HepG2 (cell line): Measurements from ENCODE around the gene LANCL2. TPM values are rescaled to one million over a fixed set of nuclear protein-coding genes. Genes with fewer than 3 reads are reported as not detected.

Experiments
- ATAC-seq: fragments of 200-7000 bp; cut with Tn5 transposase; 3 replicates; pipeline ENCODE4 v1.9.1; 2020; ENCODE audit warnings: mild to moderate bottlenecking, moderate library complexity
- BruUV-seq: library from RNA; stranded (reverse); fragments of 400-500 nt; replicated peaks from 2 replicates; lab custom pipeline; 2021; lab: Mats Ljungman, UMichigan
- CTCF ChIA-PET: fragments of 300-600 bp; formaldehyde crosslinking; extraction: SDS; loops from one replicate; lab custom pipeline; 2021; ENCODE audit warnings: low total read pairs, inconsistent platforms, low intra/inter-chr PET ratio; lab: Yijun Ruan, JAX
- POLR2A ChIA-PET: fragments of 350-600 bp; sonication (Branson Sonifier 250); formaldehyde crosslinking; loops from one replicate; lab custom pipeline; 2020; ENCODE audit warnings: antibody characterized with exemption, inconsistent platforms; lab: Yijun Ruan, JAX
- DNase-seq: peaks from one replicate; pipeline ENCODE4 v3.0.0-alpha.2; 2015; ENCODE audit warnings: low spot score
- FAIRE-seq: peaks from 3 replicates; lab custom pipeline; 2011; peaks lifted over from hg19 to GRCh38; lab: Jason Lieb, UNC
- H2AFZ ChIP-seq: one replicate; pipeline ENCODE4 v1.6.1; 2011; ENCODE audit warnings: low read length, inconsistent platforms
- H3K27ac ChIP-seq: fragments of 300-600 bp; 3 replicates; pipeline ENCODE4 v1.8.0; 2011; ENCODE audit warnings: mixed run types, mild to moderate bottlenecking, mixed read lengths, low read length, inconsistent platforms; ENCODE audit not compliant: insufficient read depth; ENCODE audit errors: extremely low read length
- H3K27me3 ChIP-seq, 2 experiments: fragments of 200-600 bp in 1 of 2; 2 replicates in 1 of 2; 3 replicates in 1 of 2; pipeline versions ENCODE4 v1.6.0 to v1.8.0; 2011; ENCODE audit warnings: low read length in 2 of 2, mild to moderate bottlenecking in 2 of 2, moderate library complexity in 2 of 2, inconsistent platforms in 1 of 2; ENCODE audit not compliant: insufficient read depth in 2 of 2, control insufficient read depth in 1 of 2
- H3K36me3 ChIP-seq, 2 experiments: fragments of 200-600 bp in 1 of 2; replicated peaks in 1 of 2; 2 replicates in 1 of 2; 3 replicates in 1 of 2; pipeline versions ENCODE4 v1.5.1 to v1.8.0; 2011; ENCODE audit warnings: low read length in 2 of 2, inconsistent platforms in 1 of 2; ENCODE audit not compliant: insufficient read depth in 2 of 2, control insufficient read depth in 1 of 2
- H3K4me1 ChIP-seq: 2 replicates; pipeline ENCODE4 v1.5.1; 2012; ENCODE audit warnings: low read length, inconsistent platforms; ENCODE audit not compliant: insufficient read depth
- H3K4me2 ChIP-seq: 2 replicates; pipeline ENCODE4 v1.6.0; 2011; ENCODE audit warnings: low read depth, low read length, inconsistent platforms
- H3K4me3 ChIP-seq, 3 experiments: fragments of 200-600 bp in 1 of 3; sonication (generic), shearing (Covaris generic) in 1 of 3; replicated peaks in 1 of 3; 2 replicates each; pipeline ENCODE4 v1.5.1; 2011 to 2016; ENCODE audit warnings: low read length in 3 of 3, inconsistent platforms in 2 of 3, low read depth in 2 of 3, mild to moderate bottlenecking in 2 of 3, control low read depth in 1 of 3, mixed read lengths in 1 of 3; ENCODE audit not compliant: insufficient read depth in 1 of 3
- H3K79me2 ChIP-seq: one replicate; pipeline ENCODE4 v1.6.1; 2011; ENCODE audit warnings: low read length, inconsistent platforms; ENCODE audit not compliant: insufficient read depth
- H3K9ac ChIP-seq: 2 replicates; pipeline ENCODE4 v1.6.0; 2011; ENCODE audit warnings: mild to moderate bottlenecking, low read depth, low read length, inconsistent platforms; ENCODE audit not compliant: insufficient read depth
- H3K9me3 ChIP-seq: 2 replicates; pipeline ENCODE4 v1.5.1; 2012; ENCODE audit warnings: mild to moderate bottlenecking, low read length
- H4K20me1 ChIP-seq: 2 replicates; pipeline ENCODE4 v1.6.0; 2011; ENCODE audit warnings: inconsistent platforms, mild to moderate bottlenecking, low read length, moderate library complexity; ENCODE audit not compliant: insufficient read depth
- MLLT10 ChIP-seq: sonication (generic); formaldehyde crosslinking; IDR thresholded peaks from 2 replicates; pipeline ENCODE4 v1.4.0; 2020; ENCODE audit warnings: missing genetic modification reagents
- NFKBIZ ChIP-seq: IDR thresholded peaks from 2 replicates; pipeline ENCODE4 v1.6.1; 2018; ENCODE audit warnings: missing genetic modification reagents, missing compliant biosample characterization
- SMAD1 ChIP-seq: sonication (generic); formaldehyde crosslinking; IDR thresholded peaks from 2 replicates; pipeline ENCODE4 v1.4.0; 2020; ENCODE audit warnings: missing genetic modification reagents, low read depth, mild to moderate bottlenecking, borderline replicate concordance
- STAG1 ChIP-seq: sonication (generic); formaldehyde crosslinking; IDR thresholded peaks from 2 replicates; pipeline ENCODE4 v1.4.0; 2020; ENCODE audit warnings: missing genetic modification reagents
- ZBTB42 ChIP-seq: sonication (generic); formaldehyde crosslinking; IDR thresholded peaks from 2 replicates; pipeline ENCODE4 v1.5.0; 2020; ENCODE audit warnings: mild to moderate bottlenecking, missing genetic modification reagents
- ZNF143 ChIP-seq: sonication (generic); formaldehyde crosslinking; IDR thresholded peaks from 2 replicates; pipeline ENCODE4 v1.4.0; 2020; ENCODE audit warnings: missing genetic modification reagents
- ZNF160 ChIP-seq: sonication (generic); formaldehyde crosslinking; IDR thresholded peaks from 2 replicates; pipeline ENCODE4 v1.8.0; 2022; ENCODE audit warnings: mild to moderate bottlenecking, inconsistent platforms, missing genetic modification reagents
- WGBS: methylation state at CpG from one replicate; pipeline ENCODE4 v1.1.6; 2017; ENCODE audit warnings: low lambda C conversion rate; 5-methylcytosine and 5-hydroxymethylcytosine counted together
- in situ Hi-C: cut with HindIII; loops from 2 replicates; pipeline ENCODE4 v1.10.0; 2017; ENCODE audit warnings: low pct_unique_long_range_greater_than_20kb; ENCODE audit not compliant: extremely low pct_ligation_motif_present
- intact Hi-C: fragments of 100-400 bp; cut with micrococcal nuclease; formaldehyde crosslinking; loops from one replicate; pipeline ENCODE4 v1.10.0; 2022; ENCODE audit not compliant: unreplicated experiment
- polyA plus RNA-seq, 8 experiments: library from polyadenylated mRNA; depleted of rRNA in 3 of 8; stranded (reverse) in 7 of 8; unstranded in 1 of 8; fragments of >200 nt; fragmentation: Illumina TruSeq in 4 of 8; extraction: Trizol in 4 of 8; gene quantifications; 2 replicates each; pipeline versions ENCODE4 v1.2.1 to v1.2.3, GENCODE V29; 2011 to 2016; ENCODE audit warnings: low read depth in 4 of 8, missing spikeins in 1 of 8, mixed read lengths in 1 of 8; ENCODE audit not compliant: insufficient read depth in 1 of 8
- total RNA-seq, 5 experiments: library from RNA; depleted of rRNA; stranded (reverse); fragments of >200 nt; fragmentation: Illumina TruSeq; extraction: Trizol; gene quantifications; 2 replicates each; pipeline ENCODE4 v1.2.3, GENCODE V29; 2016; ENCODE audit warnings: low read depth in 1 of 5
- TF ChIP-seq, protein P1 (sequence below): sonication (generic); formaldehyde crosslinking; IDR thresholded peaks from 2 replicates; pipeline ENCODE4 v1.5.0; 2020; ENCODE audit warnings: missing genetic modification reagents
- TF ChIP-seq, protein P2 (sequence below): sonication (generic); formaldehyde crosslinking; IDR thresholded peaks from 2 replicates; pipeline ENCODE4 v1.4.0; 2020; ENCODE audit warnings: missing genetic modification reagents
- TF ChIP-seq, protein P3 (sequence below): sonication (generic); formaldehyde crosslinking; IDR thresholded peaks from 2 replicates; pipeline ENCODE4 v1.8.0; 2022; ENCODE audit warnings: missing genetic modification reagents, mild to moderate bottlenecking, moderate library complexity, borderline replicate concordance
- TF ChIP-seq, protein P4 (sequence below): sonication (generic); formaldehyde crosslinking; IDR thresholded peaks from 2 replicates; pipeline ENCODE4 v1.8.0; 2023; ENCODE audit warnings: mild to moderate bottlenecking, missing genetic modification reagents

The LANCL2 gene
- total and polyA plus RNA-seq, 2 of the 13 experiments (the other 11 are each of a cell fraction or from before 2014, with no cell fraction given), result 10.0 to 13.8 TPM

DNA sequence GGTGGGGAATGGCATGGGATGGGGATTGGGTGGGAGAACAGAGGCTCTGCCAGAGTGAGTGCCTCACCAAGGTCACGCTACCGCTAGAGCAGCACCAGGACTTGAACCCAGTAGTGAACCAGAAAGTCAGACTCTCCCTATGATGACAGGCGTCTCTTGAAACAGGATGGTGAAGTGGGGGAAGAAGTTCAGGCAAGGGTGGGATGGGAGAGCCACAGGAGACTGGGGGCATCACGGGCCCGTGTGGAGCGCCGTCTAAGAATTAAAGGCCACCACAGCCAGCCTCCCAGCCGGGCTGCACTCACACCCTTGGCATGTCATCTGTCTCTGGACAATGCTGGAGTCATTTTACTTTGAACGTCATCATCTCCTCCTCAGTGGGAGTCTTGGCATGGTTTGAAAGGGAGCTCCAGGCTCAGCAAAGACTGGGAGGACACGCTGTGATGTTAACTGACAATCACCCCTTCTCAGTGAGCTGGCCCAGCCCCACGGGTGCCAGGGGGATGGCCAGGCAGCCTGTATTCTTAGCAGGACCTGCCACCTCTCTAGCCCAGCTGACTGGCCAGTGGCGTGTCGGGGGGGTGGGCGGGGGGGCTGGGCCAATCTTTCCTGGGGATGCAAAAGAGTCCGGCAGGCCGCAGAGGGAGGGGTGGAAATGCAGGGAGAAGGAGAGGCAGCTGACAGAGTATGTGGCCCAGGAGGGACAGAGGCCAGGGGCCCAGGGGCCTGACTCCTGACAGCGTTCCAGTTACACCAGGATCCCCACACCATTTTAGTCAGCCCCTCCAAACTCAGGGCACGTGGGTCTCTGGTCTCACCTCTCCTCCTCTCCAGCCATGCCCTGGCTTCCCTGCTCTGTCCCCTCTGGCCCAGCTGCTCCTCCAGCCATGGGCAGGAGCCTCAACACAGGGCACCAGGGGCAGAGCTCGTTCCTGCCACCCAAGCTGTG is 111.0 kb downstream of the LANCL2 start:
- POLR2A ChIA-PET, result no interaction called here
- H3K4me1 ChIP-seq, result no peaks in the 10 kb centered on the region
- no peak overlapping the region for H3K9ac ChIP-seq
- no peaks in the 10 kb centered on the region for H3K9me3 ChIP-seq
- no peak overlapping the region for H3K4me2 ChIP-seq
- H3K79me2 ChIP-seq, result no peaks in the 10 kb centered on the region
- H2AFZ ChIP-seq, result no peak overlapping the region
- ATAC-seq, result no peak
- H3K27ac ChIP-seq, result no peak overlapping the region
- no peaks in the 10 kb centered on the region for H4K20me1 ChIP-seq
- no peak for FAIRE-seq
- in situ Hi-C loops, result no loop called here
- H3K4me3 ChIP-seq, result no peak overlapping the region
- WGBS, result 96% methylated on average over 18 of the region's 19 CpGs
- intact Hi-C loops, result no loop called here
- no peak for DNase-seq
- H3K36me3 ChIP-seq, result peaks cover 5 to 20% of the 10 kb centered on the region in 2 experiments; a peak in 3 of 5 replicates
- CTCF ChIA-PET, result no interaction called here
- TF ChIP-seq ZNF160 (CRISPR knock-in tag) (no peak), ZBTB42 (CRISPR knock-in tag) (no peak), NFKBIZ (CRISPR knock-in tag) (no peak), ZNF143 (CRISPR knock-in tag) (no peak), STAG1 (CRISPR knock-in tag) (no peak), MLLT10 (no peak), SMAD1 (no peak)
- TF ChIP-seq, protein P1, sequence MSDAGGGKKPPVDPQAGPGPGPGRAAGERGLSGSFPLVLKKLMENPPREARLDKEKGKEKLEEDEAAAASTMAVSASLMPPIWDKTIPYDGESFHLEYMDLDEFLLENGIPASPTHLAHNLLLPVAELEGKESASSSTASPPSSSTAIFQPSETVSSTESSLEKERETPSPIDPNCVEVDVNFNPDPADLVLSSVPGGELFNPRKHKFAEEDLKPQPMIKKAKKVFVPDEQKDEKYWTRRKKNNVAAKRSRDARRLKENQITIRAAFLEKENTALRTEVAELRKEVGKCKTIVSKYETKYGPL (CRISPR knock-in tag), result no peak
- TF ChIP-seq, protein P2, sequence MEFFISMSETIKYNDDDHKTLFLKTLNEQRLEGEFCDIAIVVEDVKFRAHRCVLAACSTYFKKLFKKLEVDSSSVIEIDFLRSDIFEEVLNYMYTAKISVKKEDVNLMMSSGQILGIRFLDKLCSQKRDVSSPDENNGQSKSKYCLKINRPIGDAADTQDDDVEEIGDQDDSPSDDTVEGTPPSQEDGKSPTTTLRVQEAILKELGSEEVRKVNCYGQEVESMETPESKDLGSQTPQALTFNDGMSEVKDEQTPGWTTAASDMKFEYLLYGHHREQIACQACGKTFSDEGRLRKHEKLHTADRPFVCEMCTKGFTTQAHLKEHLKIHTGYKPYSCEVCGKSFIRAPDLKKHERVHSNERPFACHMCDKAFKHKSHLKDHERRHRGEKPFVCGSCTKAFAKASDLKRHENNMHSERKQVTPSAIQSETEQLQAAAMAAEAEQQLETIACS (CRISPR knock-in tag), result no peak
- TF ChIP-seq, protein P3, sequence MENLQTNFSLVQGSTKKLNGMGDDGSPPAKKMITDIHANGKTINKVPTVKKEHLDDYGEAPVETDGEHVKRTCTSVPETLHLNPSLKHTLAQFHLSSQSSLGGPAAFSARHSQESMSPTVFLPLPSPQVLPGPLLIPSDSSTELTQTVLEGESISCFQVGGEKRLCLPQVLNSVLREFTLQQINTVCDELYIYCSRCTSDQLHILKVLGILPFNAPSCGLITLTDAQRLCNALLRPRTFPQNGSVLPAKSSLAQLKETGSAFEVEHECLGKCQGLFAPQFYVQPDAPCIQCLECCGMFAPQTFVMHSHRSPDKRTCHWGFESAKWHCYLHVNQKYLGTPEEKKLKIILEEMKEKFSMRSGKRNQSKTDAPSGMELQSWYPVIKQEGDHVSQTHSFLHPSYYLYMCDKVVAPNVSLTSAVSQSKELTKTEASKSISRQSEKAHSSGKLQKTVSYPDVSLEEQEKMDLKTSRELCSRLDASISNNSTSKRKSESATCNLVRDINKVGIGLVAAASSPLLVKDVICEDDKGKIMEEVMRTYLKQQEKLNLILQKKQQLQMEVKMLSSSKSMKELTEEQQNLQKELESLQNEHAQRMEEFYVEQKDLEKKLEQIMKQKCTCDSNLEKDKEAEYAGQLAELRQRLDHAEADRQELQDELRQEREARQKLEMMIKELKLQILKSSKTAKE (CRISPR knock-in tag), result no peak
- TF ChIP-seq, protein P4, sequence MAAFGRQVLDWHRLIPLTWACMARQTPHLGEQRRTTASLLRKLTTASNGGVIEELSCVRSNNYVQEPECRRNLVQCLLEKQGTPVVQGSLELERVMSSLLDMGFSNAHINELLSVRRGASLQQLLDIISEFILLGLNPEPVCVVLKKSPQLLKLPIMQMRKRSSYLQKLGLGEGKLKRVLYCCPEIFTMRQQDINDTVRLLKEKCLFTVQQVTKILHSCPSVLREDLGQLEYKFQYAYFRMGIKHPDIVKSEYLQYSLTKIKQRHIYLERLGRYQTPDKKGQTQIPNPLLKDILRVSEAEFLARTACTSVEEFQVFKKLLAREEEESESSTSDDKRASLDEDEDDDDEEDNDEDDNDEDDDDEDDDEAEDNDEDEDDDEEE (CRISPR knock-in tag), result no peak
- H3K27me3 ChIP-seq, result no peaks in the 10 kb centered on the region
- BruUV-seq, result no TSS peak
